Aorta (tissue), 5 donors: ENCODE data around the gene TCF3. TPM values are rescaled to one million over a fixed set of nuclear protein-coding genes. Genes with fewer than 3 reads are reported as not detected.

Source experiments
- ATAC-seq: fragments of 200-7000 bp; cut with Tn5 transposase; one replicate; pipeline ENCODE4 v1.9.1; 2022; ENCODE audit warnings: moderate library complexity; ENCODE audit not compliant: low FRiP score
- DNase-seq, 2 donors: peaks; one replicate each; pipeline ENCODE4 v3.0.0-alpha.2; 2020
- H3K27ac ChIP-seq, 2 donors: one replicate each; pipeline ENCODE4 v1.5.1; 2013; ENCODE audit warnings: low read length in 2 of 2, mild to moderate bottlenecking in 2 of 2, moderate library complexity in 2 of 2, control low read depth in 1 of 2, inconsistent platforms in 1 of 2, low read depth in 1 of 2
- H3K27me3 ChIP-seq, 2 donors: one replicate each; pipeline ENCODE4 v1.6.1; 2013; ENCODE audit warnings: control low read depth in 1 of 2, low read length in 1 of 2, mild to moderate bottlenecking in 1 of 2, moderate library complexity in 1 of 2; ENCODE audit not compliant: insufficient read depth in 2 of 2, control insufficient read depth in 1 of 2
- H3K36me3 ChIP-seq, 2 donors: one replicate each; pipeline ENCODE4 v1.6.1; 2013; ENCODE audit warnings: control low read depth in 1 of 2, low read length in 1 of 2, mild to moderate bottlenecking in 1 of 2; ENCODE audit not compliant: insufficient read depth in 2 of 2, control insufficient read depth in 1 of 2
- H3K4me1 ChIP-seq, 2 donors: one replicate each; pipeline ENCODE4 v1.6.1; 2013; ENCODE audit warnings: low read length in 2 of 2, control low read depth in 1 of 2, mild to moderate bottlenecking in 1 of 2, moderate library complexity in 1 of 2; ENCODE audit not compliant: insufficient read depth in 2 of 2, control insufficient read depth in 1 of 2
- H3K4me3 ChIP-seq, 2 donors: one replicate each; pipeline ENCODE4 v1.5.1; 2013; ENCODE audit warnings: low read length in 2 of 2, control low read depth in 1 of 2, mild to moderate bottlenecking in 1 of 2
- H3K9me3 ChIP-seq: one replicate; pipeline ENCODE4 v1.6.1; 2013; ENCODE audit warnings: mild to moderate bottlenecking, low read length; ENCODE audit not compliant: control insufficient read depth
- WGBS, 2 donors: extraction: QIAGEN DNeasy Blood & Tissue Kit; methylation state at CpG; one replicate each; pipeline ENCODE4 v1.1.7; 2013; 5-methylcytosine and 5-hydroxymethylcytosine counted together
- intact Hi-C, 2 donors: fragments of 100-400 bp; cut with DNase I; formaldehyde crosslinking; loops; one replicate each; pipeline versions ENCODE4 v1.14.2 to v1.15.0; 2022
- polyA plus RNA-seq, 2 donors: library from polyadenylated mRNA; stranded (reverse); fragments of 200-250 nt; gene quantifications; one replicate each; pipeline ENCODE4 v1.2.3, GENCODE V29; 2013
- total RNA-seq, 2 donors: library from RNA; stranded (reverse); fragmentation: NEBNext Ultra II Directional; extraction: Animal tissue kit (Norgen Biotek cat#: 25700); gene quantifications; one replicate each; pipeline ENCODE4 v1.2.1, GENCODE V29; 2021
- donor health status: healthy with polysubstance abuse.
- donor health status: Bipolar disorder and iron deficiency.
- donor health status: DM: no; HTN: no; CAD: no.
- donor health status: DM: no; HTN: no; CAD: no.
- donor health status: DM: yes; HTN: yes; CAD: no.

Gene TCF3
- total and polyA plus RNA-seq, 4 donors = 23.7 to 50.4 (median 34.1) TPM

DNA sequence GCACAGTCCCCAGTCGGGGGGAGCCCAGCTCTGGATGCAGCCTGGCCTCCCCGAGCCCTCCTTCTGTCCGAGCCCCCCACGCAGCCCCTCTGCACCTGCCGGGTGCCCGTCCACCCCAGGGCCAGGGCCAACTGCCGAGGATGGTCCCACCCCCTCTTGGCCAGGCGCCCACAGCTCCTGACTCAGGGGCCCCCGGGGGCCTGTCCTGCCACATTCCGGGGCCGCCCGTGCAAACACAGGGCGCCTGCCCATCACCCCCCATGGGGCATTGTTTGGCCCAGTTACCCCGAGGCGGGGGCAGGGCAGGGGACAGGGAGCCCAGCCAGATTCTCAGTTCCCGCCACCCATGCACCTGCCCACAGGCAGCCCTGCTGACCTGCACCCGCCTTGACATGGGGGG lies 5.3 kb upstream of the TCF3 start:
- ATAC-seq (no peak), DNase-seq (no peak)
- no peaks in the 10 kb centered on the region for H3K9me3 ChIP-seq
- H3K27me3 ChIP-seq = no peaks in the 10 kb centered on the region
- H3K4me3 ChIP-seq = no peak overlapping the region
- no peaks in the 10 kb centered on the region for H3K4me1 ChIP-seq
- no peak overlapping the region for H3K27ac ChIP-seq
- WGBS, 2 donors = 47 to 50% methylated on average over 17 of the region's 17 CpGs
- intact Hi-C loops = no loop called here
- H3K36me3 ChIP-seq = no peaks in the 10 kb centered on the region

DNA sequence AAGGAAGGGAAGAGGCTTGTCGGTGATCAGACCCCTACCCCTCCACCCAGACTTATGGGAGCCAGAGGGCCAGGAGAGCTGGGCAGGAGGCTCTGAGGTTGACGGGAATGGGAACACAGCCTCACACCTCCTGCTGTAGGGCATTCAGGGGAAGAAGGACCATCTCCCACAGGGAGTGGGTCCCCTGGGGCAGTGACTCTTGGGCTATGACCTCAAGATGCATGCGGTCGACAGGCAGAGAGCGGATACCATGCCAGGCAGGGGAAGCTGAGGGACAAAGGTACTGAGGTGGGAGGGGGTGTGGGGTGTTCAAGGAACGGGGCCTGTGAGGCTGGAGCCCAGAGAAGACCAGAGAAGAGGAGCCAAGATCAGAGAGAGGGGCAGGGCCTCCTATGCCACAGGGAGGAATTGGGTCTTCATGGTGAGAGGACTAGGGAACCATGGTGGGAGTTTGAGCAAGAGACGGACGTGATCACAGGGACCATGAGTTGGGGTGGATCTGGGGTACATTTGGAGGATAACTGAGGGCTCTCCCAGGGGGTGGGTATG lies 4.6 kb upstream of the TCF3 start:
- H3K4me3 ChIP-seq = no peak overlapping the region
- no peaks in the 10 kb centered on the region for H3K4me1 ChIP-seq
- no peak overlapping the region for H3K27ac ChIP-seq
- H3K9me3 ChIP-seq = no peaks in the 10 kb centered on the region
- DNase-seq = no peak
- no peak for ATAC-seq
- H3K27me3 ChIP-seq = no peaks in the 10 kb centered on the region
- 86 to 91% methylated on average over 8 of the region's 8 CpGs for WGBS, 2 donors
- intact Hi-C loops = no loop called here
- no peaks in the 10 kb centered on the region for H3K36me3 ChIP-seq

DNA sequence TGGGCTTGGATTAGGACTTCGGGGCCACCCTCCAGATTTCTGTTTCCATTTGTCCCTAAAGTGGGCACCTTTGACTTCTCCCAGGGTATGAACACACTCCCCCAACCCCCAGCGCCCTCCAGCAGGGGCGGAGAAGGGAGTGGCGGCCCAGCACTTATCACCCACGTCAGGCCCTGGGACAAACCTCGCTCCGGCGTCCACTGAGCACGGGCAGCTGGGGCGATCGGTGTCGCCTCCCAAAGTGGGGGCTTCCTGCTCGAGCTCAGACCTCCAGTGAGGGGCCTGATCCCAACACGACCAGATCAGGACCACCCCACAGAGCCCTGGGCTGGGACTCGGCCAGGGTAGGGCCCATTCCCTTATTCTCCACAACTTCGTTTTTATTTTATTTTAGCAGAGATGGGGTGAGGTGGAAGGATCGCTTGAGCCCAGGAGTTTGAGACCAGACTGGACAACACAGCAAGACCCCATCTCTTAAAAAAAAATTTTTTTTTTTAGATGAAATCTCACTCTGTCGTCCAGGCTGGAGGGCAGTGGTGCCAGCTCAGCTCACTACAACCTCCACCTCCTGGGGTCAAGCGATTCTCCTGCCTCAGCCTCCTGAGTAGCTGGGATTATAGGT lies 3.7 kb upstream of the TCF3 start:
- Histone ChIP-seq H3K27ac (no peak overlapping the region), H3K36me3 (no peaks in the 10 kb centered on the region), H3K27me3 (no peaks in the 10 kb centered on the region), H3K9me3 (no peaks in the 10 kb centered on the region), H3K4me1 (no peaks in the 10 kb centered on the region), H3K4me3 (no peak overlapping the region)
- DNase-seq (no peak), ATAC-seq (no peak)
- WGBS, 2 donors = 87 to 89% methylated on average over 19 of the region's 19 CpGs
- intact Hi-C loops = no loop called here

DNA sequence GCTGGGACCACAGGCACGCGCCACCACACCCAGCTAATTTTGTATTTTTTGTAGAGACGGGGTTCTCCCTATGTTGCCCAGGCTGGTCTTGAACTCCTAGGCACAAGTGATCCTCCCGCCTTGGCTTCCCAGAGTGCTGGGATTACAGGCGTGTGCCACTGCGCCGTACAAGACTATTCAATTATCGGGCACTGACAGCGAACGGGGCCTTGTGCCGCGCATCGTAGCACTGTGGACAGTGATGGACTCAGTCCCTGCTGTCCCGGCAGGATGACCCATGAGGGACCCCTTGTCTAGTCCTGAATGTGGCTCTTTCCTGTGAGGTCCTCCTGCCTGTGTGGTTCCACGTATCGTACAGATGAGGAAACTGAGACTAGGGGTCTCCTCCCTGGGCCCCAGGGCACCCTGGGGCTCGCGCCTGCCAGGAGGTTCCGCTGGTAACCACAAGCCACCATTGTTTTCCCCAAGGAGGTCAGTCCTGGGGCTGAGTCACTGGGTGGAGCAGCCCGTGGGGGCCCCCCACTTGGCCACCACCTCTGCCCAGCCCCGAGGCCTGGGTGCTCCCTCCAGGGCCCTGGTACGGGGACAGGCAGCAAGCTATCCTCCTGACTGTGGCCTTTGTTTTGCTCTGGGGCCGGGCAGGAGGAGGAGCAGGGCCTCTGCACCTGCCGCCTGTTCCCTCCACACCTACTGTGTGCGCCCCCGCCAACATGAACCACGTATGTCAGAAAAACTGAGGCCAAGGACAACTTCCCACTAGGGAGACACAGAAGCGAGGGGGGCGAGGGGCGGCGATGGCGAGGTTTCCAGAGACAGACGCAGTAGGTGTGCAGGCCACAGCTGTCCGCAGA lies 2.9 kb upstream of the TCF3 start:
- Histone ChIP-seq H3K9me3 (no peaks in the 10 kb centered on the region), H3K36me3 (no peaks in the 10 kb centered on the region), H3K27me3 (no peaks in the 10 kb centered on the region), H3K4me1 (no peaks in the 10 kb centered on the region), H3K4me3 (no peak overlapping the region), H3K27ac (no peak overlapping the region)
- ATAC-seq (no peak), DNase-seq (no peak)
- WGBS, 2 donors = 92 to 93% methylated on average over 34 of the region's 34 CpGs
- intact Hi-C loops = no loop called here

DNA sequence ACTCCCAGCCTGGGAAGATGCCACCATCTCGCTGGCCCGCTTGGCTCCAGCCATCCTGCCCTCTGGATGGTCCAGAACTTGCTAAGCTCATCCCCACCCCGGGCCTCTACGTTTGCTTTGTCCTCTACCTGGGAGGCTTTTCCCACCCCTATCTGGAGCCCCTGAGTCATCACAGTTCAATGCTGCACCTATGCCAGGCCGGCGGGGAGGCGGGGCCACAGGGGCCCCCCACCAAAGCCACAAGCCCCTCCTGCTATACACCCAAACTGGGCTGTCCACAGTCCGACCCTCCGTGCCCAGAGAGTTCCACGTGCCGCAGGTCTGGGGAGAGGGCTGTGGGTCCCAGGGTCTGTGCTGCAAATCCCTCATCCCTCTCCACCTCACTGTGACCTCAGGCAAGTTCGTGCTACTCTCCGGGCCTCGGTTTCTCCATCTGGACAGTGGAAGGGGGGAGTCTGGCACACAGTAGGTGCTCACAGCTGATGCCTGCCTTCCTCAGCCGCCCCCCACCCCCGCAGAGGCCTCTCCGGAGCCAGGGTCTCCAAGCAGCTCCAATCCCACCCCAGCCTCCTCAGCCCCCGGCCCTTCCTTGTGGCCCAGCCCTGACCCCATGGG lies 1.9 kb upstream of the TCF3 start:
- Histone ChIP-seq H3K4me3 (no peak overlapping the region), H3K36me3 (no peaks in the 10 kb centered on the region), H3K4me1 (no peaks in the 10 kb centered on the region), H3K27me3 (no peaks in the 10 kb centered on the region), H3K27ac (no peak overlapping the region), H3K9me3 (no peaks in the 10 kb centered on the region)
- intact Hi-C loops = loop anchor here in 1 of 2 donors (5.0 kb wide), 1 partner anchor 47 kb away; the partner anchor contains the start of gene UQCR11
- DNase-seq (no peak), ATAC-seq (no peak)
- WGBS, 2 donors = 82 to 84% methylated on average over 18 of the region's 18 CpGs

DNA sequence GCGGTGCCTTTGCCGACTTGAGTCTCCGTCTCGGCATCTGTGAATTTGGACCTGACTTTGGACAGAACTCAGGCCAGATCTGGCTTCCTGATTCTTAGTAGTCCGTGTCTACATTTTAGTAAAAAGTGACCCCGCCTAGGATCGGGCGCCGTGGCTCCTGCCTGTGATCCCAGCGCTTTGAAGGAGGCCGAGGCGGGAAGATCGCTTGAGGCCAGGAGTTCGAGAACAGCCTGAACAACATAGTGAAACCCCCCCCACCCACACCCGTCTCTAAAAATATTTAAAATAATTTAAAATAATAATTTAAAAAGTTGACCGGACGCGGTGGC lies 849 bp upstream of the TCF3 start:
- Histone ChIP-seq H3K4me3 (no peak overlapping the region), H3K27ac (no peak overlapping the region), H3K9me3 (no peaks in the 10 kb centered on the region), H3K4me1 (no peaks in the 10 kb centered on the region), H3K36me3 (no peaks in the 10 kb centered on the region), H3K27me3 (no peaks in the 10 kb centered on the region)
- intact Hi-C loops = loop anchor here (1.0 to 5.0 kb wide), 2 partner anchors 46 to 48 kb away; partner anchors contain the start of gene UQCR11 (in 2 of the 2)
- 21 to 26% methylated on average over 18 of the region's 18 CpGs for WGBS, 2 donors
- no peak for DNase-seq
- peak; percentile 16 for ATAC-seq

DNA sequence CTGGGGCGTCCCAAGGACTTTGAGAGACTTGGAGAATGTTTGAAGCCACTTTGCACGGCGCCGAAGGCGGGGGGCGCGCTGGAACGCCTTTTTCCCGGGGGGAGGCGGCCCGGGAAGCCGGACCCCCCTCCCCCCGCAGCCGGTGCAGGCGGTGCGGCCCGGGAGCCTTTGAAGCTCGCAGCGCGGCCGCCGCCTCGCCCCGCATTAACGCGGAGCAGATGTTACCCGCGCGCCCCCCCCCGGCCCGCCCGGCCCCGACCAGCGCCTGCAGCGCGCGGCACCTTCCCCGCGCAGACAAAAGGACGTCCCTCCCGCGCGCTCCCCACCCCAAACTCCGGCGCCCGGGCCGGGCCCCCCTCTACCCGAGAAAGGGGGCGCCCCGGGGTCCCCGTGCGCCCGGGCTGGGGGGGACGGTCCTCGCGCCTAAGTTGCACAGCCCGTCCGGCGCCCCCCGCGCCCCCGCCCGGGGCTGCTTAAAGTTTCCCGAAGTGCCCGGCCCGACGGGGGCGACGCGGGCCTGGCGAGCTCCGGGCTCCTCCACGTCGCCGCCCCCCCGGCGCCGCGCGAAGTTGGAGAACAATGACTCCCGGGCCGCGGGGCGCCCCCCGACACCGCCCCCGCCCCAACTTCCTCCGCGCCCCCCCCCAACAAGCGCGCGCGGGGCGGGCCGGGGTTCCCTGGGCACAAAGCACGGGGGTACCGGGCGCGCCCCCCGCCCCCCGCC lies 685 bp downstream of the TCF3 start:
- Histone ChIP-seq H3K4me1 (no peaks in the 10 kb centered on the region), H3K9me3 (no peaks in the 10 kb centered on the region), H3K4me3 (peak overlapping the region; percentile 48 to 94), H3K27me3 (no peaks in the 10 kb centered on the region), H3K36me3 (no peaks in the 10 kb centered on the region), H3K27ac (no peak overlapping the region)
- ATAC-seq (no peak), DNase-seq (peak in 1 of 2 donors; percentile 67)
- intact Hi-C loops = loop anchor here in 1 of 2 donors (5.0 kb wide), 1 partner anchor 44 kb away; the partner anchor contains the start of gene UQCR11
- 0 to 2% methylated on average over 37 to 101 of the region's 101 CpGs for WGBS, 2 donors
